ENCODE results near the gene ERFL.

ERFL gene

DNA sequence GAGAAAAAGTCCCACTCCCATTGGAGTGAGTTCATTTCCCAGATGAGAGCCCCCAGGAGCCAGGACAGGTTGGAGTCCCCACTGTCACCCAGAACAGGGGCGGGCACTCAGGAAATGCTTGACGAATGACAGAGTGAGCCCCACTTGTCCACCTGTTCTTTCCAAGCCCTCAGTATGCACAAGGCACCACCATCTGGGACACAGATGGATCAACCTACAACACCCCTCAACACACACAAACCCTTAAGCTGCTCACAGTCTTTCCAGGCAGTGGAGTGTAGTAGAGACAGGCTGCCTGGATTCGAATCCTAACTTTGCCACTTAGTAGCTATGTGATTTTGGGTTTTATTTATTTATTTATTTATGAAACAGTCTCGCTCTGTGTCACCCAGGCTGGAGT is 37.3 kb downstream of the ERFL start:
- no peak overlapping the region for H3K4me3 ChIP-seq (ENCODE audit: control insufficient read depth, low read depth, low read length)
- no peak for DNase-seq (ENCODE audit: low read depth)
- TF ChIP-seq, protein P1, sequence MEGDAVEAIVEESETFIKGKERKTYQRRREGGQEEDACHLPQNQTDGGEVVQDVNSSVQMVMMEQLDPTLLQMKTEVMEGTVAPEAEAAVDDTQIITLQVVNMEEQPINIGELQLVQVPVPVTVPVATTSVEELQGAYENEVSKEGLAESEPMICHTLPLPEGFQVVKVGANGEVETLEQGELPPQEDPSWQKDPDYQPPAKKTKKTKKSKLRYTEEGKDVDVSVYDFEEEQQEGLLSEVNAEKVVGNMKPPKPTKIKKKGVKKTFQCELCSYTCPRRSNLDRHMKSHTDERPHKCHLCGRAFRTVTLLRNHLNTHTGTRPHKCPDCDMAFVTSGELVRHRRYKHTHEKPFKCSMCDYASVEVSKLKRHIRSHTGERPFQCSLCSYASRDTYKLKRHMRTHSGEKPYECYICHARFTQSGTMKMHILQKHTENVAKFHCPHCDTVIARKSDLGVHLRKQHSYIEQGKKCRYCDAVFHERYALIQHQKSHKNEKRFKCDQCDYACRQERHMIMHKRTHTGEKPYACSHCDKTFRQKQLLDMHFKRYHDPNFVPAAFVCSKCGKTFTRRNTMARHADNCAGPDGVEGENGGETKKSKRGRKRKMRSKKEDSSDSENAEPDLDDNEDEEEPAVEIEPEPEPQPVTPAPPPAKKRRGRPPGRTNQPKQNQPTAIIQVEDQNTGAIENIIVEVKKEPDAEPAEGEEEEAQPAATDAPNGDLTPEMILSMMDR (conservative IDR thresholded peaks at IDR 0.05; ENCODE audit: control insufficient read depth, insufficient read depth, low read depth, low read length) = no peak

DNA sequence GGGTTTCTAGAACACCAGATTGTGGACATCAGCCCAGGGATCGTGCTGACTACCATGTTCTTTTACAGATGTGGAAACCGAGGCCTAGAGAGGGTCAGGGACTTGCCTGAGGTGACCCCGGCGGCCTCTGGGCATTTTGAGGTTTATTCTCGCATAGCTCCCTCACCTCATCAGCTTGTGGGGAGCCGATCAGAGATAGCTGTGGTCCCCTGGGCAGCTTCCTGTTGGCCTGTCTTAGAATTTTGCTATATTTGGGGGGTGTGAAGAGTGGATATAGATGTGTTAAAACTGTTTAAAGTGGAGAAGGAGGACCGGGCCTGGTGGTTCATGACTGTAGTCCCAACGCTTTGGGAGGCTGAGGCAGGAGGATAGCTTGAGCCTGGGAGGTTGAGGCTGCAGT is 38.4 kb downstream of the ERFL start:
- no peak for DNase-seq (ENCODE audit: low read depth)
- H3K4me3 ChIP-seq (ENCODE audit: control insufficient read depth, low read depth, low read length) = no peak overlapping the region
- TF ChIP-seq, protein P1 (conservative IDR thresholded peaks at IDR 0.05; ENCODE audit: control insufficient read depth, insufficient read depth, low read depth, low read length) = no peak

DNA sequence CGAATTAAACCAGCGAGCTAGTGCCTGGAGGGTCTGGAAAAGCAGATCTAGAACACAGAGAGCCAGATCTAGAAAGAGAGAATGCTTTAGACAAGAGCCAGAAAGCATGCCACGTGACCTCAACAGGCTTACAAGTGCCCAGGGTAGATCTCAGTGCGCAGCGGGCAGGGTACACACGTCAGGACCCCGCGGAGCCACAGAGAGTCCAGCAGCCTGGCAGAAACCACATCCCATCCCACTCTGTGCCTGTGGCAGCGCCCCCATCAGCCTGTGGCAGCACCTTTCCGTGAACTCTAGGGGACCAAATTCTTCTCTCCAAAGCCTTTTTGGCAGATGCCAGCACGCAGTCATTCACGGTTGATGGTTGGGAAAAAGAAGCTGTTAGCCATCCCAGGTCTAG is 39.3 kb downstream of the ERFL start:
- DNase-seq (ENCODE audit: low read depth) = no peak
- TF ChIP-seq, protein P1 (conservative IDR thresholded peaks at IDR 0.05; ENCODE audit: control insufficient read depth, insufficient read depth, low read depth, low read length) = no peak
- no peak overlapping the region for H3K4me3 ChIP-seq (ENCODE audit: control insufficient read depth, low read depth, low read length)

DNA sequence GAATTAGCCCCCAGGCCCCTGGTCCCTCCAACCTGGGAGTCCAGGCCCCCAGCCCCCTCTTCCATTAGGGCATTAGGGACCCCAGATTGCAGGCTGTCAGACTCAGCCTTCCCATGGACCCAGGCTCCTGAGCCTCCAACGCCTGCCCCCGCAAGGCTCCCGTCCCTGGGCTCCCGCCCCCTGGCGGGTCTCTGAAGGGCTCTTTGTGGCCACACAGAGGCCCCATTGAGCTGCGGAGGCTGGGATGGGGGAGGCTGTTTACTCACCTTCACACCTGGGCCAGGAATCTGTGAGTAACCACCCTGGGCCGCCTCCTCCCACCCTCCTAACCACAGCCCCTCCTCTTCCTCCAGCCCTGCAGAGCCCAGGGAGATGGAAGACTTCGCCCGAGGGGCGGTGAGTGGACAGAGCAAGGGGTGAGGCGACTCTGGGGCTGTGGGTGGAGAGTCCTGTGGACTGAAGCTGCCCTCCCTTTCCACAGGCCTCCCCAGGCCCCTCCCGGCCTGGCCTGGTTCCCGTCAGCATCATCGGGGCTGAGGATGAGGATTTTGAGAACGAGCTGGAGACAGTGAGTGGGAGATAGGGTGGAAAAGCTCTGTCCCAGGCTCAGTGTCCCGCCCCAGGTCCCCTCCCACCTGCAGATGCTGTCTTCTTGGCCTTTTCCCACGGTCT is 40.4 kb downstream of the ERFL start:
- no peak overlapping the region for H3K4me3 ChIP-seq (ENCODE audit: control insufficient read depth, low read depth, low read length)
- TF ChIP-seq, protein P1 (conservative IDR thresholded peaks at IDR 0.05; ENCODE audit: control insufficient read depth, insufficient read depth, low read depth, low read length) = no peak
- DNase-seq (ENCODE audit: low read depth) = peak; percentile 20

DNA sequence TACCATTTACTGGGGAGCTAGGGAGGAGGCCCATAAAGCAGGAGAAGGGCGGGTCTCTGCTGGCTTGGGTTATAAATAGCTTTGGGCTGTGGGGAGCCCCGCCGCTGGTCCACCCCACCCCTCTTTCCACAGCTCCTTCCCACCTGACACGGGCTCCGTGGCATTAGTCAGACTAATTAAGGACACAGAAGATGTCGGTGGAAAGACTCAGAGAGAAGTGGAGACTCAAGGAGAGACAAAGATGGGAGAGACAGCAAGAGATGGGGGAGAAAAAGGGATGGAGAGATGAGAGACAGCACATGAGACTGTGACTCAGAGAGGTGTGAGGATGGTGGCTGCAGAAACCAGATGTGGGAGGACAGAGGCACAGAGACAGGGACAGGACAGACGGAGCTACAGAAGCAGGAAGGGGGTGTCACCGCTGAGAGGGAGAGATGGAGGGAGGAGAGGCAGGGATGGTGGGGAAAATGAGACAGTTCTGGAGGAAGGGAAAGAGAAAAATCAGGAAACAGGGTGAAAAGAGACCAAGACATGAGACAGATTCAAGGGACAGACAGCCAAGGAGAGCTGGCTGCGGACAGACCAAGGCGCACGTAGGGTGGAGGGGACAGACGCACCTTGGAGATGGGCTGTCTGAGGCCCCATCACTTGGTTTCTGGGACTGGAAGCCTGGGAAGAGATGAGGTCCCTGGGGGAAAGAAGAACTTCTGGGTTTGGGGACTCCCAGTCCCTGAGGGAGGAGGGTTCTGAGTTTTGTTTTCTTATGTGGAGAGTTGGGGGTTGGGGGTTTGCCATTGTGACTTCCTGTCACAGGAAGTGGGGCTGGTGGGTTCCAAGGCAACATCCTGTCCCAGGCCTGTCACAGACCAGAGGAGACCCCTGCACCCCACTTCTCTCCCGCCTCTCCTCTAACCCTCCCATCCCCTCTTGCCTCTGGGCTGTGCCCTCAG is 41.2 kb downstream of the ERFL start:
- DNase-seq (ENCODE audit: low read depth) = no peak
- no peak overlapping the region for H3K4me3 ChIP-seq (ENCODE audit: control insufficient read depth, low read depth, low read length)
- TF ChIP-seq, protein P1 (conservative IDR thresholded peaks at IDR 0.05; ENCODE audit: control insufficient read depth, insufficient read depth, low read depth, low read length) = no peak

DNA sequence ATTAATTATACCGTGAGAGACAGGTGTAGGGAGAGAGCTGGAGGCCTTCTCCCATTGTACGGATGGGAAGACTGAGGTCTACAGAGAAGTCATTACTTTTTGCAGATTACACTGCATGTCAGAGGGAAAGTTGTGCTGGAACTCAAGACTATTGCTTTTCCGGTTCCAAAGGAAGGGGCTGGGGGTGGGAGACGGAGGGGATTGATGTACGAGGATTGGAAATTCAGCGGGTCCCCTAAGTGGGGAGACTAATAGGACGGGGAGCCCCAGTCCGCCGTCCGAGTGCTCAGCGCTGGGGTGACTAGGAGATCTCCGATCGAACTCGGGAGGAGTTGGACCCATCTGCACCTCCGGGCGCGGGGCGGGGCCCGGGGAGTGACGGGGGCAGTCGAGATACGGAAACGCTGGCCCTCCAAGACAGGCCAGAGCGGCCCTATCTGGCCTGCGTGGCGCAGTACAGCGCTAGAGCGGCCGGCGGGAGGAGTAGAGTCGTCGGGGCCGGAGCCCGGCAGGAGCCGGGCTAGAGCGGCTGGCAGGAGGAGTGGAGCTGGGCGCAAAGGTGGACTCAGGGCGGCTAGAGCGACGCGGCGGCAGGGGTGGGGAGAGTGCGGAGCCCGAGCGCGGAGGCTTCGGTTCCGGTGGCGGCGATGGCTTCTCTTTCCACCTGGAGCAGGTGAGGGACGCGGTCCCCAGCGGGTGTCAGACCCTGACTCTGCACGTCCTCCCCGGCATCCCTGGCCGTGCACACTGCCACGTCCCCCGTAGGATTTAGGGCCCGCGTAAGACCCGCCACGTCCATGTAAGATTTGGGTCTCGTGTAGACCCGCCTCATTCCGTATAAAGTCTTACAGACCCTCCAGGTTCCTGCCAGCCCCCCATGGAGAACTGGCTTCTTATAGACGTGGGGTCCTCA is 44.2 kb downstream of the ERFL start:
- TF ChIP-seq, protein P1 (conservative IDR thresholded peaks at IDR 0.05; ENCODE audit: control insufficient read depth, insufficient read depth, low read depth, low read length) = no peak
- H3K4me3 ChIP-seq (ENCODE audit: control insufficient read depth, low read depth, low read length) = peak overlapping the region; percentile 93
- DNase-seq (ENCODE audit: low read depth) = peak; percentile 94

Data from fibroblast of mammary gland (primary cell).